T47D (cell line): Measurements from ENCODE around the gene FAM43A.

Source experiments
- DNase-seq, 2 experiments: peaks; one replicate each; pipeline versions ENCODE4 v3.0.0 to v3.0.0-alpha.2; 2011 to 2012; ENCODE audit warnings: low read depth in 1 of 2, low spot score in 1 of 2
- JUND ChIP-seq: IDR thresholded peaks from 2 replicates; pipeline ENCODE4 v1.6.1; 2012; ENCODE audit warnings: low read depth
- in situ Hi-C: cut with HindIII; loops from 2 replicates; pipeline ENCODE4 v1.10.0; 2016; ENCODE audit warnings: low sequenced_read_pairs, low pct_unique_long_range_greater_than_20kb

FAM43A gene

DNA sequence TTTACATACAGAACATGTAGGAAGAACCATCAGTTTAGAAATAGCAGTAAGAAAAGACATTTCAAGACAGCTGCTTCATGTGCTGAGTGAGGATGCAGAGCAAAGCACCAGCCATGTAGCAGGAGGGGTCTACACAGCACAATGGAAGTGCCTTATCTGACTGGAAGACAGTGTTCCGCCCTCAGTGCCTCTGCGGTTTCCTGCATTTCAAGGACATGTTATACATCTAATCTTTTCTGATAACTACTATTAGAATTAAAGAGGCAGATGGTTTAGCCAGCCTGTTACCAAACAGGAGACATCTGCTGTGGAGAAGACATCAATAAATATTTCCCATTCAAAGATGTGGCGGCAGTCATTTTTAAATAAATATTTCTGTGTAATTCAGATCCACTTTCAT is 24.3 kb upstream of the FAM43A start:
- in situ Hi-C loops: no loop called here
- no peak for TF ChIP-seq JUND
- DNase-seq: no peak

DNA sequence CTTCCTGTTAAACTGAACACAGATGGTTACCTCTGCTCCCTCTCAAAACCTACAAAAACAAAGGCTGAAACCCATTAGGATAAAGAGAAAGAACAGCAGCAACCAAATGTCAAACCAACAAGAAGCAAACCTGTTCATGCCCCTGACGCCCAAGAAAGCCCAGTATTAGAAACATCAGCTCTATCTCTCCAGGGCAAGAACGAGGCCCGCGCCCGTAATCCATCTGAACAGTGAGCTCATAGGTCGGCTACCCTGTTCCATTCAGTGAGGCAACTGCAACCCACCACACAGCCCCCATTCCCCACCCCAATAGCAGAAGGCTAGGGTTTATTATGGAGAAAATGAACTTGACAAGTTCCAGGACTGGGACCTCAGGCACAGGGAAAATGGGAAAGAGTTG is 23.7 kb upstream of the FAM43A start:
- no peak for DNase-seq
- TF ChIP-seq JUND: no peak
- in situ Hi-C loops: no loop called here

DNA sequence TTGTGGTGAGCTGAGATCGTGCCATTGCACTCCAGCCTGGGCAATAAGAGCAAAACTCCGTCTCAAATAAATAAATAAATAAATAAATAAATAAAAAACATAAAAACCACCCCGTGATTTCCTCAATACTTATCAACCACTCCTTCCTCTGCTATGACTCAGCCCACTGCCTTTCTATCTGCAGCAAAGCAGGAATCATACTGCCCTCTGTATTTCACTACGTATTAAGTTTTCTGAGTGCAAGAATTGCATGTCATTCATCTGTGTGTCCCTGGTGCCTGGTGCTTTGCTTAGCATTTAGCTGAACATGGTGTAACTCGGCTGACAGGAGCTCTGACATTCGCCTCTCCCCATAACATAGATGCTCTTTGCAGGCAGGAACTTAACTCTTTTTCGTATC is 20.8 kb upstream of the FAM43A start:
- no peak for DNase-seq
- in situ Hi-C loops: no loop called here

GRCh38 chr3:194667363-194667762 is 18.3 kb upstream of the FAM43A start:
- in situ Hi-C loops: no loop called here
- DNase-seq: no peak
- no peak for TF ChIP-seq JUND

More for the DNA sequence above, 20.8 kb upstream of the FAM43A start:
- TF ChIP-seq JUND: no peak

DNA sequence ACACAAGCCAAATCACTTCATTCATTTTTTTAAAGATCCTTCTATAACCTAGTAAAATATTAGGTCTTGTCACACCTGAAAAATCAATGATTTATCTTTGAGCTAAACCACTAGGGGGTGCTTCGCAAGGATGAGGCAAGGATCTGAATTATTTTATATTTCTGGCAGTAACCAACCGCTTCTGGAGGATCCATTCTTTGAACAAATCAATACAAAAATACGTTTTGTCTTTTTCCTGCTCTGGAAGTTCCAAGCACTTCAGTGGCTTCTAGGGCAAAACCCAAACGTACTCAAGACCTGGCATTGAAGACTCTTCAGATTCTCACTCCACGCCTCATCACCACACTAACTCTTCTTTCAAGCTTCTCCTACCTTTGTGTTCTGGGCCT is 14.2 kb upstream of the FAM43A start:
- in situ Hi-C loops: no loop called here
- no peak for TF ChIP-seq JUND
- peak; percentile 62 to 78 for DNase-seq

GRCh38 chr3:194671900-194672808 is 13.5 kb upstream of the FAM43A start, which contains the start of gene LSG1:
TSS of gene LSG1 (minus strand) at chr3:194672191. CDS start at chr3:194672162, 29 bp downstream.
- in situ Hi-C loops: no loop called here
- peak; percentile 96 to 100 for DNase-seq
- TF ChIP-seq JUND: peak; percentile 71

GRCh38 chr3:194672876-194673275 is 12.8 kb upstream of the FAM43A start:
- no peak for TF ChIP-seq JUND
- no peak for DNase-seq
- in situ Hi-C loops: no loop called here

GRCh38 chr3:194673761-194674160 is 11.9 kb upstream of the FAM43A start:
- no peak for TF ChIP-seq JUND
- no peak for DNase-seq
- in situ Hi-C loops: no loop called here

- in situ Hi-C loops: no loop called here
- DNase-seq: no peak
- no peak for TF ChIP-seq JUND
Measured at GRCh38 chr3:194675081-194675640, 10.5 kb upstream of the FAM43A start.

DNA sequence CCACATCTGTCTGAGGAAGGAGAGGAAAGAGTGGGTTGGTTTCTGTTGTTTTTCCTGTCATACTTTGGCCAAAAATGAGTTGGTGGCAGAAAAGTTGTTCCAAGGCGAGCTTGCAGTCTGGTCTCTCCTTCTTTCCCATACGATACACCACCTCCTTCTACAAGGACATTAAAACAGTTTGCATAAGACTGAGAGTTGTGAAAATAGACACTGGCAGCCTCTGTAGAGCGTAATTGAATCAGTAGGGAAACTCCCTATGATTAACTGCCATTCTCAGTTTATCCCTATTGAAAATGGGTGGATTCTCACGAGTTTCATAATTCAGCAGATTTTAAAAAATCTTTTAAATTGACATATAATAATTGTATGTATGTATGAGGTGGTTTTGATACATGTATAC is 10.0 kb upstream of the FAM43A start:
- no peak for DNase-seq
- TF ChIP-seq JUND: no peak
- in situ Hi-C loops: no loop called here

GRCh38 chr3:194676471-194676870 is 9.2 kb upstream of the FAM43A start:
- in situ Hi-C loops: no loop called here
- DNase-seq: no peak
- TF ChIP-seq JUND: no peak

- no peak for TF ChIP-seq JUND
- in situ Hi-C loops: no loop called here
- no peak for DNase-seq
Measured at GRCh38 chr3:194680888-194681615, 4.6 kb upstream of the FAM43A start.

GRCh38 chr3:194682189-194682693 is 3.4 kb upstream of the FAM43A start:
- in situ Hi-C loops: no loop called here
- DNase-seq: no peak
- no peak for TF ChIP-seq JUND
